GM19452 (cell line): ENCODE measurements around the gene SDC1.

Experiments used
- ATAC-seq: cut with Tn5 transposase; IDR thresholded peaks from one replicate; pipeline ENCODE4 v1.9.1; 2021; ENCODE audit not compliant: unreplicated experiment

Gene SDC1

GRCh38 chr2:20186078-20186854 lies 38.7 kb downstream of the SDC1 start:
- ATAC-seq = no peak

- ATAC-seq = no peak
Measured at GRCh38 chr2:20185176-20186022, 39.5 kb downstream of the SDC1 start.

DNA sequence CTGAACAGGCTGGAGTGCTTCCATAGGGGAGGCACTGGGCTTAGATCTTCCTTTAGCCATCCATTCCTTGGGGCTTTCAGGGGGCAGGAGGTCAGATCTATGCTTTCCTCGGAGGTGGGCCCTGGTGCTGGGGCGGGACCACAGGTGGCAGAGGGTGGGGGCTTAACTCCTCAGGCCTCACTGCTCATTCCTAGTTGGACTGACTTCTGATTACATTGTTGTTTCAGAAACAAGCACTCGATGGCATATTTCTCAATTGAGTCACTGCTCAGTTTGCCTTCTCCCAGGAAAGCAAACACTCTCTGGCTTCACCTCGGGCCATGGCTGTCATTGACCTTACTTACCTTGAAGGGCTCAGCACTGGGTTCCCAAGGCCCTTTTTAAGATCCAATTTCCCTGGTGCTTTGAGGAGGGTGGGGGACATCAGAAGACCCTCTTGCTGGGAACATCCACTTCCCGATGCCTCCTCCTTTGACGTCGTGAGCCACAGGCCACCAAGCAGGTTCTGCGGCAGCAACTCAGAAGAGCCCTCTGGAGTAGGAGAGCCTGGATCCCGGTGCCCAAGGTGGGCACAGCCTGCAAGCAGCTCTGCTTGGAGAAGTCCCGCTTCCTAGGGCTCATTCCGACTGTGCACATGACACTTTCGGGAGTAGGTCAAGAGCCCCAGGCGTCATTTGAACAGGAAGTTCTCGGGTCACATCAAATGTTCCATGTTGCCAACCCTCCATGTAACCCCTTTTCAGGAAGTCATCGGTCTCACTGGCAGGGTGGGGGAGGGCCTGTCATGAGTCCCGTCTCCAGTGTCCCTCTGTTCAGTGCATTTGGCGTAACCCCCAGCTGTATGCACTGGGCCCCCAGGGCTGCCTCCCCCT lies 40.6 kb downstream of the SDC1 start:
- ATAC-seq = no peak

- ATAC-seq = no peak
Measured at GRCh38 chr2:20183373-20183772, 41.6 kb downstream of the SDC1 start.

- ATAC-seq = no peak
Measured at GRCh38 chr2:20182241-20182931, 42.5 kb downstream of the SDC1 start.

- ATAC-seq = no peak
Measured at GRCh38 chr2:20181761-20182160, 43.2 kb downstream of the SDC1 start.

- ATAC-seq = no peak
Measured at GRCh38 chr2:20180676-20181648, 44.0 kb downstream of the SDC1 start.

DNA sequence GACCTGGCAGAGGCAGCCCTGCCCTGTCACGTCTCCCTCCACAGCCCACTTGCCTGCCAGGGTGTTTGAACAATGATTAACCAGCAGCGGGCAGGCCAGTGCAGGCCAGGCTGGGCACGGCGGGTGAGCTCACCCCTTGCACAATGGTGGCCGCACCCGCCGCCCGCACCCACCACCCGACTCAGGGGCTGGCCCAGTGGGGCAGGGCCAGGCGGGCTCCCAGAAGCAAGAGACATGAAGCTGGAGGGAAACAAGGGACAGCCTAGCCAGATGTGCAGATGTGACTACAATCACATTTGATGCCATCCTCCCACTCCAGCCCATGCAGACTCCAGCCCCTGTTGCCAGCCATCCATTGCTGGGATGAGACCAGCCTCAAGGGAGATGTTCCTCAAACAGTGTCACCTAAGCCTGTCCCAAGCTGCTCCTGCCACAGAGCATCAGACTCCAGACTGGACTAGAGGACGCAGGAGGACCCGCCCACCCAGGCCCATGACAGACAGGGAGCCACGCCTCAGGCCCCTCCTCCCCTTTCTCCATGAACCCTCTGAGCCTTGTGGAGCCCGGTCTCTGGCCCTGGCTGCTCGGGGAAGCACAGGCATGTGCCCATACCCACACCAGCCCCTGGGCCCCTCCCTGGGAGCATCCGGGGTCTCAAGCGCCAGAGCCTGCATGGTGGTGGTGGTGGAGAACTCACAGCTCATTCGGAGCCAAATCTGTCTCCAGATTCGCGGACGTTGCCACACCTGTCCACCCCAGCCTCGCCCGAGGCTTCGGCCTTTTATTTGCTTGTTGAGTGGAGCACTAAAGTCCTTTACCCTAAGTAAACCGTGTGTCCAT lies 45.0 kb downstream of the SDC1 start:
- no peak for ATAC-seq

DNA sequence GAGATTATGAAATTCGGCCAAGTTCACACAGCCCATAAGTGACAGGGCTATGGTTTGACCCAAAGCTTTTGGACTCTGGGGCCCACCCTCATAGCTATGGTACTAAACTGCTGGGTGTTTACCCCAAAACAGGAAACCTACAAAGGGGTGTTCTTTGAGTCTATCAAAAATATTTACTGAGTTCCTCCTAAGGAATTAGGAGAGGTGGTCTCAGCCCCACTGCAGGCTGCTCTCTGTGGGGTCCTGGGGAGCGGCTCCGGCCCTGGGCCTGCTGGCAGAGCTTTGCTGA lies 45.5 kb downstream of the SDC1 start:
- no peak for ATAC-seq

- ATAC-seq = no peak
Measured at GRCh38 chr2:20178666-20179465, 46.1 kb downstream of the SDC1 start.

DNA sequence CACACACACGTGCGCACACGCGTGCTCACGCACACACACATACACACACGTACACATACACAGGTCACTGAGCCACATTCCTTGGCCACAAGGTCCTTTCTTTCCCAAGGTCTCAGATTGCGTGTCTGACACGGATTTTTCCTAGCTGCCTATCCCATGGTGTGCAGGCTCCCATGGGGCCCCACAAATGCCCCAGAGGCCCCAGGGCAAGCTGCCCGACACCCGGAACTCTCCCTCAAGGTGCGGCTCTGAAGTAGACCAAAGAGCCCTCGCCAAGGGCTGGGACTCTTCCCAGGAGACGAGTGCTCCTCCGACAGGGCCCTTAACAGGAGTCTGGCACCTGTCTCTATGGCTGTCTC lies 46.7 kb downstream of the SDC1 start:
- ATAC-seq = no peak

DNA sequence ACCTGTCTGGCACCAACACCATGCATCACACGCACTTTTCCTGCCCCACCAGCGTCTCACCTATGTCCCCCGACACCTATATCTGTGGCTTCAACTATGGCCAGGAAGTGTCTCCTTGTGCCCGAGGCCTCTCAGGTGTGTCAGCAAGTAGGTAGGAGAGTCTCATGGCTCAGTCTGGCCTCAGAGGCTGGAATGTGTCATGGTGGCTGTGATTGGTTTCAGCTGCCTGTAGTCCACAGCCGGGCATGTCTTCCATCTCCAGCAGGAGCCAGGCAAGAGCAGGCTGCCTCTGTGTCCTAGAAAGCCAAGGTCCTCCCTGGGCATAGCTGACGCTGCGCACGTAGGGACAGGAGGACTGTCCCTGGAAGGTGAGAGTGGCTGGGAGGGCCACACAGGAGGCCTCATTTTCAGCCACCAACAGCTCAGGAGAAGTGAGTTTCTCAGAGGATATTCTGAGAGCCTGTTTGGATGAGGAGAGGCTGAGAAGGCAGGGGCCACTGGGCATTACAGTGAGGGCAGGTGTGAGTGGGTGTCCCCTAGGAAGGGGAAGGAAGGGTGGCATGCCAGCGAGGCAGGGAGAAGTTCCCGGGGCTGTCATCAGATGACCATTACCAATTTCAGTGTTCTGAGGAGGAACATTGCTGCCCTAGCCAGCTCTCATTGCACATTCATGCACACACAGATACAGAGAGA lies 47.2 kb downstream of the SDC1 start:
- ATAC-seq = no peak

GRCh38 chr2:20176760-20177159 lies 48.2 kb downstream of the SDC1 start:
- ATAC-seq = no peak

DNA sequence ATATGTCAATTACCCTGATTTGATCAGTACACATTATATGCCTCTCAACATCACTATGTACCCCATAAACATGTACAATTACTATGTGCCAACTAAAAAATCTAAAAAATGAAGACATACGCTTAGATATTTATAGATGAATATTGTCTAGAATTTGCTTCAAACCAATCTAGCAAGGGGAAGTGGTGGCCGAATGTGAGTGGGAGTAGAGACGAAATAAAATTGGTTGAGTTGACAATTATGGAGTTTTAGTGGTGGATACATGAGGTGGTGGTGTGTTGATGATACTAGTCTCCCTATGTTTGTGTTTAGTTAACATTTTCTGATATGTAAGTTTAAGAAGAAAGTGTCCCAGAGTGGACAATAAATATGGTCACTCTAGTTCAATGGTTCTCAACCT lies 49.0 kb downstream of the SDC1 start:
- no peak for ATAC-seq

DNA sequence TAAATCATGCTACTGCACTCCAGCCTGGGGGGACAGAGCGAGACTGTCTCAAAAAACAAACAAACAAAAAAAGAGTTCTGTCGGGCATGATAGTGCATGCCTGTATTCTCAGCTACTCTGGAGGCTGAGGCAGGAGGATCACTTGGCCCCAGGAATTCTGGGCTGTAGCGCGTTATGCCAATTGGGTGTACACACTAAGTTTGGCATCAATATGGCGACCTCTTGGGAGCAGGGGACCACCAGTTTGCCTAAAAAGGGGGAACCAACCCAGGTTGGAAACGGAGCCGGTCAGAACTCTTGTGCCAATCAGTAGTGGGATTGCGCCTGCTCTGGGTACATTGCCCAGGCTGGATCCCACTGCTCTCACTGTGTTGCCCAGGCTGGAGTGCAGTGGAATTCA lies 49.7 kb downstream of the SDC1 start:
- ATAC-seq = no peak

DNA sequence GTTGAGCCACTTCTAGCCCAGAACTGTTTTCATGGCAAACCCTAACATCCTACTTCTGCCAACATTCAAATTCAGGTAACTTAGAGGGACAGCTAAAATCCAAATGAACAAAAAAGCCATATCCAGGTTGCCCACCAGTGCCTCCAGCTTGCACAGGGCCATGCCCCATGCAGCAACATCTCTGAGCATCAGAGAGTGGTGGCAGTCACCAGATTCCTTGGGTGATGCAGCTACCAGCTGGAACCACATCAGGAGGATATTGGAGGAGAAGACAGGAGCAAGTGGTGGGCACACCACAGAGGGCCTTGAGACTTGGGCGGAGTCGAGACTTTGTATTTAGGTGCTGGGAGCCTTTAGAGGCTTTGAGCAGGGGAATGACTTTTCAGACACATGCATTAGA lies 50.5 kb downstream of the SDC1 start:
- no peak for ATAC-seq

DNA sequence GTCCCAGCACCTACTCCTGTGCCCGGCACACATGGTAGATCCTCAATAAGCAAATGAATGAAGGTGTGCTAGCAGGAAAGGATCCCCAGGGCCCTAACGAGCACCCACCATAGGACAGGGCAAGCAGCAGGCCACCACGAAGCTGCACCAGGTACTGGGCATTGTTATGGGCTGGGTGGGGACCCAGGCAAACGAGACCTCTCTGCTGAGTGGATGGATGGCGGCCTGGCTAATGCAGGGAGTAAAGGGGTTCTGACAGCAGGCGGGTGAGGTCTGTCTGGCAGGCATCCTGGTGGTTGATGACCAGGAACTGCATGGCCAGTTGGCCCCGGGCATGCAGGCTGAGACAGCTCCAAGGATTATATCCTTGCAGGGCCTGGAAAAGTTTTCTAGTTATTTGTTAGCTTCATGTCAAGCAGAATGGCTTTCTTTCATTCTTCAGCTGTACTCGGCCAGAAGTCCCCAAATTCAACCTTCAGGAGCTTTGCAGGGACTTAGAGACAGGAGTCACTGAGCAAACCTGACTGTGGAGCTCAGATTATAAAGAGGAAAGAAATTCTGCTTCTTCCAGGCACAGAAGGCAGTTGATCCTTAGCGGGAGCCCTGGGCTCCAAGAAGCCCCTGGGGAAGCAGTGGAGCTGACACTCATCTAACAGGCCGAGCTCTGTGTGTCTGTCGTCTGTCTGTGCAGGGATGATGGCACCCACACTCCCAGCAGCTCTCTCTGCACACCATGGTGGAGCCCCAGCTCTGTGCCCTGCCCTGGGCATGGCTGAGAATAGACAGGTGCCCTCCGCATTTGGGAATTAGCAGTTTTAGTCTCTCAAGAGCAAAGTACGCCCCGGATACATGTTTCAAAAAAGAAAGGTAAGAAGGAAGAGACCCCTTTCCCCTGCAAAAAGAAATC lies 51.2 kb downstream of the SDC1 start:
- ATAC-seq = no peak
